Spinal cord (tissue), 10 donors: Measurements from ENCODE around the gene ZNF365. TPM values are rescaled to one million over a fixed set of nuclear protein-coding genes. Genes with fewer than 3 reads are reported as not detected.
"Not testable (repeated sequence)": the region's sequence is repeated elsewhere in the genome, so short reads cannot be mapped to it uniquely, and the experiment has no call there.

ENCODE experiments used
- DNase-seq, 6 donors: peaks; one replicate each; pipeline versions ENCODE4 v3.0.0 to v3.0.0-alpha.2; 2013 to 2015; ENCODE audit warnings: low spot score in 6 of 6, low read depth in 4 of 6
- H3K27ac ChIP-seq: one replicate; pipeline ENCODE4 v1.5.1; 2013; ENCODE audit warnings: low read depth, low read length, control low read depth
- H3K27me3 ChIP-seq: one replicate; pipeline ENCODE4 v1.6.1; 2013; ENCODE audit warnings: low read length; ENCODE audit not compliant: control insufficient read depth, insufficient read depth
- H3K36me3 ChIP-seq: one replicate; pipeline ENCODE4 v1.6.1; 2013; ENCODE audit warnings: low read length; ENCODE audit not compliant: control insufficient read depth, insufficient read depth
- H3K4me1 ChIP-seq: one replicate; pipeline ENCODE4 v1.6.1; 2013; ENCODE audit warnings: low read length; ENCODE audit not compliant: control insufficient read depth, insufficient read depth
- H3K4me3 ChIP-seq: one replicate; pipeline ENCODE4 v1.5.1; 2013; ENCODE audit warnings: low read depth, low read length, control low read depth
- H3K9me3 ChIP-seq: one replicate; pipeline ENCODE4 v1.6.1; 2013; ENCODE audit warnings: low read length; ENCODE audit not compliant: control insufficient read depth, insufficient read depth
- WGBS: methylation state at CpG from one replicate; pipeline ENCODE4 v1.1.5; 2013; ENCODE audit warnings: missing lambda C conversion rate; ENCODE audit not compliant: insufficient coverage; 5-methylcytosine and 5-hydroxymethylcytosine counted together
- polyA plus RNA-seq, 2 donors: library from polyadenylated mRNA; unstranded; fragments of 120-200 nt; gene quantifications; one replicate each; pipeline ENCODE4 v1.2.1, GENCODE V29; 2013; ENCODE audit not compliant: insufficient read length in 2 of 2
- total RNA-seq, 2 donors: library from RNA; depleted of rRNA in 1 of 2; stranded (reverse); fragments of 120-200 nt in 1 of 2; fragments of >200 nt in 1 of 2; gene quantifications; one replicate each; pipeline versions ENCODE4 v1.2.3 to v1.2.4, GENCODE V29; 2013 to 2014
- donor health status: healthy.

The ZNF365 gene
- total and polyA plus RNA-seq, 4 donors = 11.6 to 27.2 (median 21.8) TPM

GRCh38 chr10:62376071-62377025 is 2.2 kb downstream of the ZNF365 start:
- Histone ChIP-seq H3K4me3 (no peak overlapping the region), H3K4me1 (peaks cover 10% of the 10 kb centered on the region), H3K9me3 (no peaks in the 10 kb centered on the region), H3K27me3 (no peaks in the 10 kb centered on the region), H3K36me3 (no peaks in the 10 kb centered on the region), H3K27ac (no peak overlapping the region)
- 85% methylated on average over 18 of the region's 21 CpGs for WGBS
- peak in 1 of 6 donors; percentile 48 for DNase-seq

- H3K4me3 ChIP-seq = no peak overlapping the region
- H3K27ac ChIP-seq = no peak overlapping the region
These were observed 2.9 kb downstream of the ZNF365 start for GRCh38 chr10:62377026-62377415.

GRCh38 chr10:62377966-62378365 is 3.8 kb downstream of the ZNF365 start:
- no peaks in the 10 kb centered on the region for H3K36me3 ChIP-seq
- 80% methylated on average over 2 of the region's 6 CpGs for WGBS
- DNase-seq = no peak
- peaks cover 10% of the 10 kb centered on the region for H3K4me1 ChIP-seq
- H3K27me3 ChIP-seq = no peaks in the 10 kb centered on the region
- H3K9me3 ChIP-seq = no peaks in the 10 kb centered on the region
- H3K4me3 ChIP-seq = no peak overlapping the region
- H3K27ac ChIP-seq = no peak overlapping the region

More at GRCh38 chr10:62377026-62377415, 2.9 kb downstream of the ZNF365 start:
- Histone ChIP-seq H3K36me3 (no peaks in the 10 kb centered on the region), H3K4me1 (peaks cover 10% of the 10 kb centered on the region), H3K27me3 (no peaks in the 10 kb centered on the region), H3K9me3 (no peaks in the 10 kb centered on the region)
- no CpG with 5 or more reads among the region's 3 CpGs for WGBS
- DNase-seq = no peak

GRCh38 chr10:62378877-62379276 is 4.7 kb downstream of the ZNF365 start:
- not testable (repeated sequence) for H3K4me3 ChIP-seq, H3K36me3 ChIP-seq, H3K27me3 ChIP-seq, DNase-seq, H3K4me1 ChIP-seq, H3K27ac ChIP-seq, H3K9me3 ChIP-seq
- 90% methylated on average over 4 of the region's 6 CpGs for WGBS

- Histone ChIP-seq H3K27me3 (no peaks in the 10 kb centered on the region), H3K4me3 (no peak overlapping the region), H3K9me3 (no peaks in the 10 kb centered on the region), H3K36me3 (no peaks in the 10 kb centered on the region), H3K4me1 (peaks cover 5% of the 10 kb centered on the region), H3K27ac (no peak overlapping the region)
- no CpG with 5 or more reads among the region's 4 CpGs for WGBS
- peak in 1 of 6 donors; percentile 37 for DNase-seq
These were observed 5.2 kb downstream of the ZNF365 start for GRCh38 chr10:62379394-62379793.

- Histone ChIP-seq H3K9me3 (no peaks in the 10 kb centered on the region), H3K27me3 (no peaks in the 10 kb centered on the region), H3K4me1 (no peaks in the 10 kb centered on the region), H3K27ac (no peak overlapping the region), H3K36me3 (no peaks in the 10 kb centered on the region), H3K4me3 (no peak overlapping the region)
- no peak for DNase-seq
- no CpG with 5 or more reads among the region's 1 CpG for WGBS
These were observed 5.8 kb downstream of the ZNF365 start for GRCh38 chr10:62380016-62380415.

- no peaks in the 10 kb centered on the region for H3K36me3 ChIP-seq
- DNase-seq = no peak
- no peak overlapping the region for H3K4me3 ChIP-seq
- 69% methylated on average over 5 of the region's 6 CpGs for WGBS
- no peaks in the 10 kb centered on the region for H3K4me1 ChIP-seq
- no peaks in the 10 kb centered on the region for H3K9me3 ChIP-seq
- H3K27ac ChIP-seq = no peak overlapping the region
- H3K27me3 ChIP-seq = no peaks in the 10 kb centered on the region
These were observed 7.4 kb downstream of the ZNF365 start for GRCh38 chr10:62381385-62382102.

GRCh38 chr10:62382831-62383230 is 8.7 kb downstream of the ZNF365 start:
- 80% methylated on average over 2 of the region's 4 CpGs for WGBS
- Histone ChIP-seq H3K4me1 (no peaks in the 10 kb centered on the region), H3K27ac (no peak overlapping the region), H3K9me3 (no peaks in the 10 kb centered on the region), H3K36me3 (no peaks in the 10 kb centered on the region), H3K4me3 (no peak overlapping the region), H3K27me3 (no peaks in the 10 kb centered on the region)
- no peak for DNase-seq

- Histone ChIP-seq H3K36me3 (peaks cover 3% of the 10 kb centered on the region), H3K4me3 (no peak overlapping the region), H3K27ac (no peak overlapping the region), H3K9me3 (no peaks in the 10 kb centered on the region), H3K27me3 (no peaks in the 10 kb centered on the region), H3K4me1 (no peaks in the 10 kb centered on the region)
- WGBS = 100% methylated on average over 3 of the region's 5 CpGs
- DNase-seq = no peak
These were observed 9.9 kb downstream of the ZNF365 start for GRCh38 chr10:62384057-62384446.
